NCI-H1417 (cell line): Measurements from ENCODE around the gene MAX.
"Not testable (repeated sequence)": the region's sequence is repeated elsewhere in the genome, so short reads cannot be mapped to it uniquely, and the experiment has no call there.

Experiments
- DNase-seq, 3 experiments: peaks; one replicate each; lab custom pipeline; 2025; lab: John Stamatoyannopoulos, UW

Gene MAX

GRCh38 chr14:65034021-65034420 lies 68.3 kb downstream of the MAX start:
- DNase-seq: no peak

DNA sequence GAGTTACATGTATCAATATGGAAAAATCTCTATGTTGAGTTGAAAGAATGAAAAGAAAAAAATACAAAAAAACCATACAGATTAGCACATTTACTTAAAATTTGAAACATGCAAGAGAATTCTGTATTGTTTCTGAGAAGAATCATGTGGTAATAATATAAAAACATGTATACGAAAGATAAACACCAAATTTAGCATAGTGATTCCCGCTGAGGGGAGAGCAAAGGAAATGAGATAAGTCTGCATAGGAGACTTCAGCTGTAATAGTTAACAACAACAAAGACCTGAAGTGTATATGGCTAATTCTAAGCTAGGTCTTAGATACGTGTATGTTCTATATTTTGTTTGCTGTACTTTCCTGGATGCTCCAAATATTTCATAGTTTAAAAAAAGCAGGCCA lies 69.1 kb downstream of the MAX start:
- no peak for DNase-seq

DNA sequence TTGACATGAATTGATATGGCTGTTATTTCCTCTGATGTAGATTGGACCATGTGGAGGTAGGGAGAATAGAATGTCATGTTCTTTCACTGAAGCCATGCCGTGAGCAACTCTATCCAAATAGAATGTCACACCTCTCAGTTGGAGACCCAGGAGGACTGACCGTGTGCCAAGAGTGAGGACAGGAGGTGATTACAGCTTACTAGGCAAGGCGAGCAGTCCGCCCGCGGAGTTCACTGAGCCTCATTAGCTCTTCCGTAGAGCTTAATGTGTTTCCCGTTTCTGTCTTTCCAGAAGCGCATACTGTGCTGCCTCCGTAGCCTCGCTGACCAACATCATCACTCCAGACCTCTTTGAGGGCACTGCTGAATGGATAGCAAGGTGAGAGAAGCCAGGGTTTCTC lies 70.0 kb downstream of the MAX start:
- DNase-seq: no peak

GRCh38 chr14:65031321-65031720 lies 71.0 kb downstream of the MAX start:
- DNase-seq: not testable (repeated sequence)

DNA sequence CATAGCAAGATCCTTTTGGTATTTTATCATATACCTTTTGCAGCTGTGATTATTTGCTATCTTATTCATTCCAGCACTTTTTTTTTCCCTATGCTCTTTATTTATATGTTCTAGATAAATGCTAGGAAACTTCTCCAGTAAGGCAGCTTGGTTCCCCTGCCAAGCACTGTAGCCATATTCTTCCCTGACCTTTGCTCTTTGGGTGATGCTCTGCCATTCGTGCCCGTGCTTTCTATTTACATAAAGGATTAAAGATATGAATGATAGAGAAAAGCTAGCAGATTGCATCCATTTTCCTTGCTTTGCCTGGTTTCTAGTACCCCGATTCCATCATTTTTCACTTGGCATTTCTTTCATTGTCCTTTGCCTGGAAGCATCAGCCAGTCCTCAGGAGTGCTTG lies 73.4 kb downstream of the MAX start:
- DNase-seq: no peak

GRCh38 chr14:65027127-65027799 lies 75.1 kb downstream of the MAX start:
- no peak for DNase-seq

GRCh38 chr14:65026526-65026925 lies 75.8 kb downstream of the MAX start:
- no peak for DNase-seq

DNA sequence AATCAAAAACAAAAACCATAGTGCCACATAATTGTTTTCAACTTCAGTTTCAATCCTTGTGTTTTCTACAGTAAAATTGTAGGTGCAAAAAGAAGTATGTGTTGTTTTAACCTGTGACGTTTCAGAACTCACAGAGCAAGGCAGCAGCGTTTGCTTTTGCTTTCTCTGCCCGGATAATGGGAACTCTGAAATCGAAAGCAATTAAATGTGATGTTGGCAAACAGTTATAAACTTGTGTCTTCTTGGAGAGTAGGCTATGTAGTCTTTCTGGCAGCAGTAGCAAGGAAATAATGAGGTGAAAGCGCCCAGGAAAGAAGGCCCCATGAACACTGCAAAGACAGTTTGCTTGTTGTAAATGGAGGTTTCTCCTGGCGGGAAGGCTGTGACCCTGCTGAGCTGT lies 76.5 kb downstream of the MAX start:
- DNase-seq: no peak
